Endothelial cell of umbilical vein (primary cell): Measurements from ENCODE around the gene TMED8.

Source experiments
- EZH2 ChIP-seq: IDR thresholded peaks from 2 replicates; pipeline ENCODE4 v1.6.1; 2012; ENCODE audit warnings: borderline replicate concordance, low read depth, mild to moderate bottlenecking, moderate library complexity, low read length, inconsistent platforms; ENCODE audit not compliant: severe bottlenecking
- FOS ChIP-seq: IDR thresholded peaks from 2 replicates; pipeline ENCODE4 v1.6.1; 2011; ENCODE audit warnings: mild to moderate bottlenecking, low read length, moderate library complexity, borderline replicate concordance; ENCODE audit not compliant: insufficient read depth
- GATA2 ChIP-seq: IDR thresholded peaks from 2 replicates; pipeline ENCODE4 v1.7.0; 2011; ENCODE audit warnings: low read depth, mild to moderate bottlenecking, moderate library complexity, mixed read lengths, low read length; ENCODE audit not compliant: insufficient read length, insufficient read depth
- JUN ChIP-seq: IDR thresholded peaks from 2 replicates; pipeline ENCODE4 v1.6.1; 2011; ENCODE audit warnings: borderline replicate concordance, low read depth; ENCODE audit not compliant: insufficient read length, insufficient read depth
- MYC ChIP-seq: IDR thresholded peaks from one replicate; pipeline ENCODE4 v1.6.1; 2011; ENCODE audit warnings: mild to moderate bottlenecking, low read depth, low read length
- POLR2A ChIP-seq: IDR thresholded peaks from 2 replicates; pipeline ENCODE4 v1.6.1; 2012; ENCODE audit warnings: low read depth, mild to moderate bottlenecking, control low read depth, low read length
- POLR2AphosphoS5 ChIP-seq: IDR thresholded peaks from 2 replicates; pipeline ENCODE4 v1.6.1; 2012; ENCODE audit warnings: low read depth, mild to moderate bottlenecking, control low read depth, low read length, moderate library complexity; ENCODE audit not compliant: insufficient read depth
- TF ChIP-seq, protein P1 (sequence below), 2 donors: IDR thresholded peaks; 1 replicate in 1 of 2; 2 replicates in 1 of 2; pipeline ENCODE4 v1.5.1; 2011; ENCODE audit warnings: low read length in 2 of 2, mild to moderate bottlenecking in 2 of 2, moderate library complexity in 2 of 2, control low read depth in 1 of 2, inconsistent platforms in 1 of 2, low read depth in 1 of 2; ENCODE audit not compliant: insufficient read depth in 1 of 2; ENCODE audit errors: extremely low read depth in 1 of 2
- TF ChIP-seq, protein P2 (sequence below): IDR thresholded peaks from 2 replicates; pipeline ENCODE4 v1.6.1; 2011; ENCODE audit not compliant: insufficient read depth, insufficient read length

DNA sequence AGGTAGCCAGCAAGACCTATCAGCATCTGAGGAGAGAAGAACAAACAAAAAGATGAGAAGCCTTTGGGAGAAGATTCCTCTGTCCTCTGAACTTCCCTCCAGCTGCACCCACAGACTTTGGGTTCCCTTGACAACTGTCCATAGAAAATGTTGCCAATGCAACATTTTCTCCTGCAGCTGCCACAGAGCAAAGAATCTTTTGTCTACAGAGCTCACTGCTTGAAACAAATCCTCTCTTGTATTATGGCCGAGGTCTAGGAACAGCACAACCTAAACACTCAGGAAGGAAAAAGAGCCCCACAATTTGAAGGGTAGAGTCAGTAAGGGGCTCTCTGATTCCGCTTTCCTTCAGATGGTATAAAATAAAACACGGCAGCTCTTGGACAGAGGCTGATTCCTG lies 70.5 kb downstream of the TMED8 start:
- TF ChIP-seq POLR2A (no peak), EZH2 (no peak), POLR2AphosphoS5 (no peak), JUN (no peak), FOS (no peak), MYC (no peak), GATA2 (no peak)
- TF ChIP-seq, protein P1, sequence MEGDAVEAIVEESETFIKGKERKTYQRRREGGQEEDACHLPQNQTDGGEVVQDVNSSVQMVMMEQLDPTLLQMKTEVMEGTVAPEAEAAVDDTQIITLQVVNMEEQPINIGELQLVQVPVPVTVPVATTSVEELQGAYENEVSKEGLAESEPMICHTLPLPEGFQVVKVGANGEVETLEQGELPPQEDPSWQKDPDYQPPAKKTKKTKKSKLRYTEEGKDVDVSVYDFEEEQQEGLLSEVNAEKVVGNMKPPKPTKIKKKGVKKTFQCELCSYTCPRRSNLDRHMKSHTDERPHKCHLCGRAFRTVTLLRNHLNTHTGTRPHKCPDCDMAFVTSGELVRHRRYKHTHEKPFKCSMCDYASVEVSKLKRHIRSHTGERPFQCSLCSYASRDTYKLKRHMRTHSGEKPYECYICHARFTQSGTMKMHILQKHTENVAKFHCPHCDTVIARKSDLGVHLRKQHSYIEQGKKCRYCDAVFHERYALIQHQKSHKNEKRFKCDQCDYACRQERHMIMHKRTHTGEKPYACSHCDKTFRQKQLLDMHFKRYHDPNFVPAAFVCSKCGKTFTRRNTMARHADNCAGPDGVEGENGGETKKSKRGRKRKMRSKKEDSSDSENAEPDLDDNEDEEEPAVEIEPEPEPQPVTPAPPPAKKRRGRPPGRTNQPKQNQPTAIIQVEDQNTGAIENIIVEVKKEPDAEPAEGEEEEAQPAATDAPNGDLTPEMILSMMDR (IDR thresholded peaks at IDR 0.05; ENCODE audit: extremely low read depth in 1 of 2, insufficient read depth in 1 of 2, low read depth in 1 of 2, low read length in 2 of 2) = no peak
- TF ChIP-seq, protein P2, sequence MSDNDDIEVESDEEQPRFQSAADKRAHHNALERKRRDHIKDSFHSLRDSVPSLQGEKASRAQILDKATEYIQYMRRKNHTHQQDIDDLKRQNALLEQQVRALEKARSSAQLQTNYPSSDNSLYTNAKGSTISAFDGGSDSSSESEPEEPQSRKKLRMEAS = no peak
